ENCODE measurements around the gene ARL10.

The ARL10 gene

DNA sequence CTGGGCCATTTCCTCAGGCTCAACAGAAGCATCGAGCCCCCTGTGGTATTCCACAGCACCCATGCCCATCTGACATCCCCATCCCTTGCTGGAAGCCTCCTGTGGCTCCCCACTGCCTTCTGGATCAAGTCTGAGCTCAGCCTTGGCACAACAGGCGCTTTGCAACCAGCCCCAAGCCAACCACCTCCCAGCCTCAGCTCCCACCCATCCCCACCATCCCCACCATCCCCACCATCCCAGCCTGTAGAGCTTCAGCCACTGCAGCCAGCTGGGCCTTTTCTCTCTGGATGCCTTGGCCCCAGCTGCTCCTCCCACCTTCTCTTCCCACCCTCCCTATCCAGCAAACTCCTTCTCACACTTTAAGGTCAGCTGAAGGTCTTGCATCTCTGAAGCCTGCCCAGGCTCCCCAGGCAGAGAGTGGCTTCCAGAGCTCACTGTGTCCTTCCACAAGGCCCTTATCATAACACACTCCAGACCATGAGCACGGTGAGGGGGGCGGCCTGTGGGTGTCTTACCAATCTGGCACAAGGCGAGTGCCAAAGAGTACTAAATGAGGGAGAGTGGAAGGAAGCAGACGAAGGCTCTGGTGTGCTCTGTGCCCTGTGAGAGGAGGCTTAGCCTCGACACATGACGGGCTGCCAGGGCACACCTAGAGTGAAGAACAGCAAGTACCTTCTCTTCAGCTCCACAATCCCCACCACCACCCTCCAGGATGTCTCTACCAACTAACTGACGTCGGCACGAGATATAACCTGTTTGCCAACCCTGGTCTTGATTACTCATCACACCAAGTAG is 29.8 kb downstream of the ARL10 start:
- H3K4me3 ChIP-seq (replicated peaks; ENCODE audit: low read depth, low read length) = no peak overlapping the region
- TF ChIP-seq CTCF (IDR thresholded peaks at IDR 0.05; ENCODE audit: low read depth, low read length, missing control alignments) = no peak
- no peak for DNase-seq (ENCODE audit: extremely low read depth, low read depth)

DNA sequence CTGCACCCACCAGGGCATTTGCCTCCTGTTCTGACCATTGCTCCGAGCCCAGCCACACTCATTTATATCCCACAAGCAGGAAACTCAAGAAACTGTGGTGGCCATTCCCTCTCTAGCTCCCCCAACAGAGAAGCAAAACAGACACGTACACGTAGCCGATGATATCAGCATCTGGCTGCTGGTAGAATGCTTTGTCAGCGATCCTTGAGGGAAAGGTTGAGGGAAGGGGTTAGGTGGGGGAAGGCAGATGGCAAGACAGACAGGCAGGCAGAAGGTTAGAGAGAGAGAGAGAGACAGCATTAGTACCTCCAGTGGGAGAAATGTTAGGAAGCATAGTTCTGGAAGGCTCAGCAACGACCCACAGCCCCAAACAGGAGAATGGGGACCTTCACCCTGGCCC is 31.0 kb downstream of the ARL10 start:
- no peak for DNase-seq (ENCODE audit: extremely low read depth, low read depth)
- no peak for TF ChIP-seq CTCF (IDR thresholded peaks at IDR 0.05; ENCODE audit: low read depth, low read length, missing control alignments)
- no peak overlapping the region for H3K4me3 ChIP-seq (replicated peaks; ENCODE audit: low read depth, low read length)

DNA sequence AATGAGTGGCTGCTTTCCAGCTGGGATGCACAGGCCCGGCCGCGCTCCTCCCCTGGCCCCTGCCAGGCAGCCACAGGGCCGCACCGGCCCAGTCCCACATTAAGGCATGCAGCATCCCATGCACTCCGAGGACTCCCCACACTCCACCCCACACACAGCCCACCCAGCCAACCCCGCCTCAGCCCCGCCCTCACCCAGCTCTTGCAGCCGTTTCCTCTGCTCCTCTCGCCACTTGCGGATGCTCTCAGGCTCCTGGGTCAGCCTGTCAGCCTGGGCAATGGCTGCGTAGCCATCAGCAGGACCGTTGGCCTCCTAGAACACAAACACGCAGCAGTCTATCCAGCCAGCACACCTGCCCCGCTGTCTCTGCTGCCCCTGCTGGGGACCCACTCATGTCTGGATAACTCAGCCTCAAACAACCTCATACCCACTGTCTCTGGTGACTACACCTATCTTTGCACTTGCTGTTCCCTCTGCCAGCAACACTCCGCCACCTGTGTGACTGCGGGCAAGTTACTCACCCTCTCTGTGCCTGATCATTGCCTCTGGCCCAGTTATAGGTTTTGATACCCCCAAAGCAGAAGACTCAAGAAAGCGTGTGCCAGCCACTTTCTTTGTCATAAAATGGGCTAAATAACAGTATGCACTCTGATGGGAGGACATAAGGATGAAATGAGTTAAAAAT is 32.6 kb downstream of the ARL10 start:
- TF ChIP-seq CTCF (IDR thresholded peaks at IDR 0.05; ENCODE audit: low read depth, low read length, missing control alignments) = no peak
- no peak for DNase-seq (ENCODE audit: extremely low read depth, low read depth)
- H3K4me3 ChIP-seq (replicated peaks; ENCODE audit: low read depth, low read length) = no peak overlapping the region

DNA sequence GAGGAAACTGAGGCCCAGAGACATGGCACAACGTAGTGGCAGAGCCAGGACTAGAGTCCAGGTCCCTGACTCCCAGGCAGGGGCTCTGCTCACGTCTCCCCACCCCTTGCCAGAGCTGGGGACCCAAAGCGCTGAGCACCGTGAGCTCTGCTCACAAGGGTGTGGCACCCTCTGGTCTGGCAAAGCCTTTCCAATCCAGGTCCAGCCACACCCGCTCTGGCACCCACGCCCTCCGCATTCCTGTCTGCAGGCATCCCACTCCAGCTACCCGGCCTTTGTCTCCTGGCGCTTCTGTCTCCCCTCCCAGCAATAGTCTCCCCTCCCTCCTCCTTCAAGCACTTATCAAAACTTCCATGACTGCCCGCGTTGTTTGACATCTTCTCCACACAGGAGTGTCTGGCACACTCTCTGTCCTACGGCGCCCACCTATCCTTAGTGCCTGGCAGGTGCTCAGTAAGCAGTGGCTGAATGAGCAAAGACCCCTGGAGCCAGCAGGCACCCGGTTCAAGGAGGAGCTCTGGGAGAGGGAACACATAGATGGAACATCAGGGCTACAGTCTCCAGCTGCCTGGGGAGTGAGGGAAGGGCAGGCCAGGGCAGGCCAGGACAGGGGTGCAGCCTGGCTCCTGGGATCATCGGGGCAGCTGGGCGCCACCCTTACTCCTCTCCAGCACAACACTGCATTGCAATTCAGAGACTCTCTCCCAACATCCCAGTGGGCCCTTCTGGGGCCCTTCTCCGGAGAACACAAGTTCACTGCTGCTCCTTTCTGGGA is 35.3 kb downstream of the ARL10 start:
- no peak for TF ChIP-seq CTCF (IDR thresholded peaks at IDR 0.05; ENCODE audit: low read depth, low read length, missing control alignments)
- H3K4me3 ChIP-seq (replicated peaks; ENCODE audit: low read depth, low read length) = no peak overlapping the region
- no peak for DNase-seq (ENCODE audit: extremely low read depth, low read depth)

DNA sequence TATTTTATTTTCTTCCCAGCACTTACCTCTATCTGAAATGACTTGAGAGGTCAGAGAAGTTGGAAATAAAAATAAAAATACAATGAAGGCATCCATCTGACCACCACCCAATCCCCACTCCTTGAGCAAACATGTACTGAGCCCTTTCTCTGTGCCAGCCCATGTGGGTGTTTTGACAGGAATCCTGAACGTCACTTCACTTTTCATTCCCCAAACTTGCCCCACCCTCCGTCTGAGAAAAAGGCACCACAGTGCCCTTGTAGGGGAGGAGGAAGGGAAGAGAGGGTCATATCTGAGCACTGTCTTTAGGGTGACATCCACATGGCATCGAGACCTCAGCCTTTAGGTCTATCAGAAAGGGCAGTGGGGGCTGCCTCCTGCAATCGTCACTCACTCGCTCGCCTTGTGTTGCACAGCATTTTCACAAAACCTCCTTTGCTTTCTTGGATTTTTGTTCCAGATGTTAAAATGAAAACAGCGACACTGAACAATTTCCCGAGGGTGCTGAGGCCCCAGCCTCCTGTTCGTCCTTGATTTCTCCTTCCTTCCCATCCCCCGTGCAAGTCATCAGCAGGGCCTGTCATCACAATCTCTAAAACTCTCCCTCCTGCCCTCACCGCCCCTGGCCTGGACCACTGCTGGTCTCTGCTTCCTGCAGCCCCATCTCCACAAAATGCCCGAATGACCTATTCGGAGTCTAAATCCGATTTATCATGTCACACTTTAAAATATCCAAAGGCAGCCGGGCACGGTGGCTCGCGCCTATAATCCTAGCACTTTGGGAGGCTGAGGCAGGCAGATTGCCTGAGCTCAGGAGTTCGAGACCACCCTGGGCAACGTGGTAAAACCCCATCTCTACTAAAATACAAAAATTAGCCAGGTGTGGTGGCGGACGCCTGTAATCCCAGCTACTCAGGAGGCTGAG is 36.3 kb downstream of the ARL10 start:
- no peak for TF ChIP-seq CTCF (IDR thresholded peaks at IDR 0.05; ENCODE audit: low read depth, low read length, missing control alignments)
- no peak overlapping the region for H3K4me3 ChIP-seq (replicated peaks; ENCODE audit: low read depth, low read length)

More for the DNA sequence above, 36.3 kb downstream of the ARL10 start:
- DNase-seq (ENCODE audit: extremely low read depth, low read depth) = no peak
